VCaP (cell line): ENCODE data around the gene KATNB1.

Experiments used
- H3K27ac ChIP-seq: fragments of 450-650 bp; 2 replicates; pipeline ENCODE4 v1.5.1; 2017
- TF ChIP-seq, protein P1 (sequence below): fragments of 450-650 bp; conservative IDR thresholded peaks from 2 replicates; pipeline ENCODE4 v1.5.1; 2017; ENCODE audit warnings: mild to moderate bottlenecking, moderate library complexity

Gene KATNB1

DNA sequence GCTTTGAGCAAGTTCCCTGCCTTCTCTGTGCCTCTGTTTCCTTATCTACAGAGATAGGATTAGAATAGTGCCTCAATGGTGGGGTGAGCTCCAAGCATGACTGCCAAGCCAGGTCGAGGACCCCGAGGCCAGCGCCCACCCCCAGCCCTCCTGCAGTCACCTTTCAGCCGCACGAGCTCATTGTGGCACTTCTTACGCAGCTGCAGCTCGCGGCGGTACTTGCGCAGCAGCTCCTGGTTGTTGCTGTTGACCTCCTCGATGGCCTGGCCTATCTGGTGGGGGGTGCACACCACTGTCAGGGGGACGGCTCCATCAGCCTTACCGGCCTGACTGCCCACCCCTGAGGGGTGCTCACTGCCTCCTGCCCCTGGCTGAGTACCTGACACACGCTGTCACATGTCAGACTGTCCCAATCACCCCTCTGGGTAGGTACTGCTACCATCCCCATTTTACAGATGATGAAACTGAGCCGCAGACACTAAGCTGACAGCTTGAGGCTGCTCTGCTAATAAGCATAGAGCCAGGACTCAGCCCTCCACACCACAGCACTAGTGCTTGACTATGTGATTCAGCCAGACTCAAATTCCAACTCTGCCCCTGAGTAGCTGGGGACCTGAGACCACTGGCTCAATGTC is 31.3 kb downstream of the KATNB1 start:
- H3K27ac ChIP-seq: no peak overlapping the region
- TF ChIP-seq, protein P1, sequence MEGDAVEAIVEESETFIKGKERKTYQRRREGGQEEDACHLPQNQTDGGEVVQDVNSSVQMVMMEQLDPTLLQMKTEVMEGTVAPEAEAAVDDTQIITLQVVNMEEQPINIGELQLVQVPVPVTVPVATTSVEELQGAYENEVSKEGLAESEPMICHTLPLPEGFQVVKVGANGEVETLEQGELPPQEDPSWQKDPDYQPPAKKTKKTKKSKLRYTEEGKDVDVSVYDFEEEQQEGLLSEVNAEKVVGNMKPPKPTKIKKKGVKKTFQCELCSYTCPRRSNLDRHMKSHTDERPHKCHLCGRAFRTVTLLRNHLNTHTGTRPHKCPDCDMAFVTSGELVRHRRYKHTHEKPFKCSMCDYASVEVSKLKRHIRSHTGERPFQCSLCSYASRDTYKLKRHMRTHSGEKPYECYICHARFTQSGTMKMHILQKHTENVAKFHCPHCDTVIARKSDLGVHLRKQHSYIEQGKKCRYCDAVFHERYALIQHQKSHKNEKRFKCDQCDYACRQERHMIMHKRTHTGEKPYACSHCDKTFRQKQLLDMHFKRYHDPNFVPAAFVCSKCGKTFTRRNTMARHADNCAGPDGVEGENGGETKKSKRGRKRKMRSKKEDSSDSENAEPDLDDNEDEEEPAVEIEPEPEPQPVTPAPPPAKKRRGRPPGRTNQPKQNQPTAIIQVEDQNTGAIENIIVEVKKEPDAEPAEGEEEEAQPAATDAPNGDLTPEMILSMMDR: no peak

DNA sequence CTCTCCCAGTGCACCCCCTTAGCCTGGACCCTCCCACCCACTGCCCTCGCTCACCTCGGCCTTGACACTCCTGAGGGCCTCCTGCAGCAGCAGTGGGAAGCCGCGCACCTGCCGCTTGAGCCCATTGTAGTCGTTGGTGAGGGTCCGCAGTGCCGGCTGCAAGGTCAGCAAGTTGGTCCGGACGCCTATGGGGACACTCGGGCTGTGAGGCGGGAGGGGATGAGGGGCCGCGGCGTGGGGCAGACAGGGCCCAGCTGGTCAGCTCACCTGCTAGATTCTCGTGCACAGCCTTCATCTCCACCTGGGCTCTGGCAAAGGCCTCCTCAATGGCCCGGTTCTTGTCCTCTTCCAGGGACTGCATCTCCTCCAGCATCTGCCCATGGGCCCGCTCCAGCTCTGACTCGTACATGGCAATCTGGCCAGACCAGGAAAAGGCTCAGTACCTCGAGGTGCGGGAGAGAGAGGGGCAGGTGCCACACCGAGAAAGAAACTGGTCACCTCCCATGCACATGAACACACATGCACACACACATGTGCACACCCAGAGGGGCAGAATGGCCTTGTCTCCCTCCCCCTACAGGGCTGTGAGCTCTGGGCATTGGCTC is 34.1 kb downstream of the KATNB1 start:
- TF ChIP-seq, protein P1: no peak
- no peak overlapping the region for H3K27ac ChIP-seq

DNA sequence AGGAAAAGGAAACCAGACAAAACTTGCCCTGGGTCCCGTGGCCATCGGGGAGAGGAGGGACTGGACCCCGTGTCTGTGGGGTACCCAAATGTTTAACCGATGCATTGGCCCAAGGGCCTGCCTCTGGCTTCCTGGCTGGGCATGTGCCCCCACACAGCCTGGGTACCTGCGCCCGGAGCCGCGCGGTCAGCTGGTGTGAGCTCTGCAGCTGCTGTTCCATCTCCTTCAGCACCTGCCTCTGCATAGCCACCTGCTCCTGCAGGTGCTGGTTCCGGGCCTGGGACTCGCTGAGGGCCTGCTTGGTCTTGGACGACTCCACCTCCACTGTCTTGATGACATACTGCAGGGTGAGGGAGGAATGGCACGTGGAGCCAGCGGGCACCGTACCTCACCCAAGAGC is 34.8 kb downstream of the KATNB1 start:
- TF ChIP-seq, protein P1: no peak
- no peak overlapping the region for H3K27ac ChIP-seq

DNA sequence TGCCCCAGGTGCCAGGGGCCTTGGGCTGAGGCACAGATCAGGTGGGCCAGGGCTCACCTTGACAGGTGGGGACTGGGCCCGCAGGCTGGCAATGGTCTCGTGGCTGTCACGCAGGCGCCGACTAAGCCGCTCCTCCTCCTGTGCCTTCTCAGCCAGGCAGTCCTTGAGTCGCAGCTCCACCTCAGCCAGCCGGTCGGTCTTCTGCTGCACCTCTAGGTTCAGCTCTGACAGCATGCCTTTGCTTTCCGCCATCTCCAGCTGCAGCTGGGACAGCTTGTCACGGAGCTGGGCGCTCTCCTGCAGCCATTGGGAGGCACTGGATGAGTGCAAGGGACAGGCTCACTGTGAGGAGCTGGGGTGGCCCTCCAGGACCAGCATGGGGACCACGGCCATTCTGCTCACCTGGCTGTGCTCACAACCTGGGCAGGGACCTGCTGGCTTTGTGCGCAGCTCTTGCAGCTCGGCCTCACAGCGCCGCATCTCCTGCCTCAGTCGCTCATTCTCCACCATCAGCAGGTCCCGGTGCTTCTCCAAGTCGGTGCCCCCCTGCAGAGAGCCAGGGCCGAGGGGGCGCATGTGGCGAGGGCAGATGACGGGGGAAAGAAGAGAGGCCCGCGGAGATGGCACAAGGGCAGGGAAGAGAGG is 35.7 kb downstream of the KATNB1 start:
- TF ChIP-seq, protein P1: no peak
- no peak overlapping the region for H3K27ac ChIP-seq

DNA sequence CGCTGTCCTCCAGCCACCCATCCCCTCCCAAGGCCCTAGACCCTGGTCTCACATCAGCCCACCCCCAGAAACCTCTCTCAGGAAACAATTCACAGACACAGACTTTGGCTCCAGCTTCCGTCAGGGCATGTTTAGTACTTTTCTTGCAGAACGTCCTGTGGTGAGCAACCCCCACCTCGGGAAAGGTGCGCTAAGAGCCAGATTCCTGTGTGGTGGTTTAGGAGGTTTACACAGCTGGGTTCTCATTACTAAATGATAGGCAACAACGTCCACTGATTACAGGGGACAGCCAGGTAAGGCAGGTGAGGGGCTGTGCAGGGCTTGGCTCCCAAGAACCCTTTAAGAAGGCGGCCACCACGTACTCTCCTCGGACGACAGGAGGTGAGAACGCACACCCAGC is 37.4 kb downstream of the KATNB1 start:
- TF ChIP-seq, protein P1: no peak
- H3K27ac ChIP-seq: no peak overlapping the region

DNA sequence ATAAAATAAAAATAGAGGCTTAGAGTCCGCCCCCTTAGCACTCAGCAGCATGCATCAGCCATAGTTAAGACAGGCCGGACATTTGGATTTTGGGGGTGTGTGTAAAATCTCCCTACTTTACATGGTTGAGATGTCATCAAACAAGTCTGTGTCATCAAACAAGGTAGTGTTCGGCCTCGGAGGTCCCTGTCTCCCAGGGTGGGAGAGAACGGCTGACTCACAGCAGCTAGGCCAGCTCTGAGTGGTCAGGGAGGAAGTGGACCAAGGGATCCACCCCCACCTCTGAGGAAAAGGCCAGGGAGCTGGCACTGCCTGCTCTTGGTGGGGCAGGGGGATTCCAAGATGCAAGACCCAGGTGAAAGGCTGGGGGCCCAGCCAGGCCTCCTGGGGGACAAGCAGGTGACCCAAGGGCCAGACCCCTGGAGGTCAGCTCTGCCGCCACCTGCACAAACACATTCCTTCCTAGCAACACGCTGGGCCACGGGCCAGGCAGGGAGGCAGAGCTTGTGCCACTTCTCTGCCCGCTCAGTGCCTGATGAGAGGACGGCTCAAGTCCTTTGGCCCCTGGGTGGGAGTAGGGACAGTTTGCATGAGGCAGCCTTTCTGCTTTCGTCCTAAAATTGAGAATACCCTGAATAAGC is 38.2 kb downstream of the KATNB1 start:
- H3K27ac ChIP-seq: no peak overlapping the region
- TF ChIP-seq, protein P1: no peak

DNA sequence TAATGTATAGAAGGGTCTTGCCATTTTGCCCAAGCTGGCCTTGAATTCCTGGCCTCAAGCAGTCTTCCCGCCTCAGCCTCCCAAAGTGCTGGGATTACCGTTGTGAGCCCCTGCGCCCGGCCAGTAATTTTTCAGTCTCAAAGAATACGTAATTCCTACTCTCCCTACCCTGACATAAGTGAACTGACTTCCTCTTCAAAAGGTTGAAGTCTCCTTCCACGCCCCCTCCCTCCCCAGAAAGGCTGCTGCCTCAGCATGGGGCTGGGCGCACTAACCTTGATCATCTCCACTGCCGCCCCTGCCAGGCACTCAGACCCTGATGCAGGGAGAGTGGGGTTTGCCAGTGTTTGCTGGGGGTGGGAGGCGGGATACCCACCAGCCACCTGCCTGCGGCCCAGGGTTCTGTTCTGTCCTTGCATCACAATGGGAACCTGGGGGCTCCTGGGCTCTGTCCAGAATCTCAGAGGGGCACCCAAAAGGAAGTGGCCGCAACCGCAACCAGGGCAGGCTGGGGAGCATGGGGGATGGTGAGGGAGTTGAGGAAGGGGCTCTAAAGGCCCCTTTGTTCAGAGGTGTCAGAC is 39.2 kb downstream of the KATNB1 start:
- H3K27ac ChIP-seq: no peak overlapping the region
- TF ChIP-seq, protein P1: no peak
